HG03575 (cell line): Measurements from ENCODE around the gene ZNF532.

ENCODE experiments used
- ATAC-seq: cut with Tn5 transposase; IDR thresholded peaks from one replicate; pipeline ENCODE4 v1.9.1; 2021; ENCODE audit not compliant: unreplicated experiment, insufficient number of reproducible peaks, low FRiP score; ENCODE audit errors: extremely low read depth

Gene ZNF532

DNA sequence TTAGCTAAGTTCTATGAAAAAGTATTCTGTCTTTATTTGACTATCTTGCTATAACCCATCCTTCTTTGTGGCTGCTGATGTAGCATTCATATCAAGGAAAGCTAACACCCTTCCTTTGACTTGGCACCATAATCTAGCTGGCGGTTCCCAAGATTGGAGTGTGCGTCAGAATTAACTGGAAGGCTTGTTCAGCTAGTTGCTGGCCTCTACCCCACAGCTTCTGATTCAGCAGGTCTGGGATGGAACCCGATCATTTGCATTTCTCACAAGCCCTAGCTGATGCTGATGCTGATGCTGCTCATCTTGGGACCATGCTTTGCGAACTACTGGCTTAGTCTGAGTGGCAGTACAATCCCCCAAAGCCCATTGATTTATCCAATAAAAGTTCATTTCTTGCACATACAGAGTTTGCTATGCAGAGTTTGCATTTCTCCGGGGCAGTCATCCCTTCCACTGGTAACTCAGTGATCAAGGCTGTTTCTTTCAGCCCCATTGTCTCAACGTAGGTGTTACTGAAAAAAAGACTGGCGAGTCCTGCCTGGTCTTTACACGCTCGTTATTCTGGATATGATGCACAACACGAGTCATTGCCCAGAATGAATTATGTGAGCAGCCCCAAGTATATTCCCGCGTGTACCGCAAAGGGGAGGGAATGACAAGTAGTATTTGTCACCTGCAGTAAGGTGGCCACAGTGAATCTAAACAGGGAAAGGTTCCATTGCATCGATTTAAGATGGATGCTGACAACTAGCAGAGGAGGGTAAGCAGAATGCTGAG, 96.5 kb downstream of the ZNF532 start:
- ATAC-seq: no peak

DNA sequence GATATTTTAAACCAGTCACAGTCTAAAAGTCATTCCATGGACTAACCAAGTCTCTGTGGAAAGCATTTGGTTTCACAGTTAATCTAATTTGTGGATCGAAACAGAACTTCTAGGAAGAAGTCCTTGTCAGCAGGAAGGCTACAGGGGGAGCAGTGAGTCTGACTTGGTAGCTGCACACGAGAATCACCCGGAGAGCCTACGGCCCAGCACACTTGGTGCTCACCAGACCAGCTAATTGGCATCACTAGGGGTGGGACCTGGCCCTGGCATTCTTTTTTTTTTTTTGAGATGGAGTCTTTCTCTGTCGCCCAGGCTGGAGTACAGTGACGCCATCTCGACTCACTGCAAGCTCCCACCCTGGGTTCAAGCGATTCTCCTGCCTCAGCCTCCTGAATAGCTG, 97.7 kb downstream of the ZNF532 start:
- ATAC-seq: no peak

DNA sequence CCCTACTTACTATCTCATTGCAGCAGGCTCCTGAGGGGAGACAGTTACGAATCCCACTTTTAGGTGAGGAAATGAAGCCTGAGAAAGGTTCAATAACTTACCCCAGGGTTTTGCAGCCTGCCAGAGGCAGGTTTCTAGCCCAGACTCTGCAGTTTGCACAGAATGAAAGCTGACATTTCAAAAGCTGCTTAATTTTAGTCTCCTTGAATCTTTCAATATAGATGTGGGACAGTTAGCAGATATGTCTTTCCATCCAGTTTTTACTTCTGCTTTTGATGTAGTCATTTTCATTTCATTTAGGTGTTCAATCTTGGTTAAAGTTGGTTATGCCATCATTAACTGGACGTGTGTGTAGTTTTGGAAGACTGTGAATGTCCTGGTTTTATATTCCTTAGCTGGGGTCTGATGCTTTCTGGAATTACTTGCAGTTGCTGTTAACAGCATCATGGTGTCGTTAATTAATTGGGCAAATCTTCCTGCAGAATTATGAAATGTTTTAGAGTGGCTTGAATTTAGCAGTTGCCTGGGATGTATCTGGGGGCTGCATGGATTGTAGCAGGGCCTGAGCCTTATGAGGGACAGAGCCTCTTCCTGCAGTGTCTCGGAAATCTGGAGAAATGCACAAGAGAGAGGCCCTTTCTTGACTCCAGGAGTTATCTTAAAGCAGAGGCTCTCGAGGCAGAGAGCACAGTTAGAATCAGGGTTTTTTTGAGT, 100.8 kb downstream of the ZNF532 start:
- no peak for ATAC-seq

DNA sequence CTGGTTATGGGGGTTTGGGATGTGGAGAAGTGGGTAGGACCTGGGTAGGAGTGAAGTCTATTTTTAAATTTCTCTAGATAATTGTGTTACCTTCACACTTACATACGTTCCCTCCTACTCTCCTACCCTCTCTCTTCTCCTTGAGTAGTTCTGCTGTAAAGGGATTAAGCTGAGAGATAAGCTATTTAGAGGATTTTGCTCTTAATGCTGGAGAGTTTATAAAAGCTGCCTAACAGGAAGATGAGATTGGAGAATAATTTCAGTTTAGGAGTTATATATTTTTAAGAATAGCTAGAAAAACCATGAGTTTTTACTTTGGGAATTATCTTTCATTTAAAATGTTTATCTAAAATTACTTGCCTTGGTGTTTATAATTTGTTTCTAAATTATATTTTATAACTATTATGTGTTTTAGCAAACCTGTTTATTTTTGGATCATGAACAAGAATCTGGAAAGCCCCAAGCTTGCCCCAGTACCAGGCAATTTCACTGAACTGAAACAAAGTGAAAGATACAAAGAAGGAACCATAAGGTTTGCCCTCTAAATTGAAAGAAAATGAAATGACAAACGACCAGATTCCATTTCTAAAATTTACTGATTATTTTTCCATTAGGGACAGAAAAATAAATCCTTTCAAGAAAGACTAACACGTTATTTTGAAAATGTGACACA, 101.5 kb downstream of the ZNF532 start:
- no peak for ATAC-seq

DNA sequence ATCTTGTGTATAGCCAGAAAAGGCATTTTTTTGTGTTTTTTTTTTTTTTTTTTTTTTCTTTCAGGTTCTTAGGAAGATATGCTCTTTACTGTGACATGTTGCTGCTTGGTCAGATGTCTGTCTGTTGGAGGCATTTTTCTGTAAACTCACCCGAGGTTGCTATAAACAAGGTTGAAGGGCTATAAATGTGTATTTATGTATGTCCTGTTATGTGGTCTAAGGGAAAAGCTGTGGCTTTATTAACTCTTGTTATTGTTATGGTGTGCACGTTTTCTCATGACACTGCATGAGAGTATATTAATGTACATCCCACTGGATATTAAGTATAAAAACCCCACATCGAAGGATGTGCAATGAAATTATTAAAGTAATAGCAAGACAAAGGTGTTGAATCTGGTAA, 102.0 kb downstream of the ZNF532 start:
- ATAC-seq: no peak

DNA sequence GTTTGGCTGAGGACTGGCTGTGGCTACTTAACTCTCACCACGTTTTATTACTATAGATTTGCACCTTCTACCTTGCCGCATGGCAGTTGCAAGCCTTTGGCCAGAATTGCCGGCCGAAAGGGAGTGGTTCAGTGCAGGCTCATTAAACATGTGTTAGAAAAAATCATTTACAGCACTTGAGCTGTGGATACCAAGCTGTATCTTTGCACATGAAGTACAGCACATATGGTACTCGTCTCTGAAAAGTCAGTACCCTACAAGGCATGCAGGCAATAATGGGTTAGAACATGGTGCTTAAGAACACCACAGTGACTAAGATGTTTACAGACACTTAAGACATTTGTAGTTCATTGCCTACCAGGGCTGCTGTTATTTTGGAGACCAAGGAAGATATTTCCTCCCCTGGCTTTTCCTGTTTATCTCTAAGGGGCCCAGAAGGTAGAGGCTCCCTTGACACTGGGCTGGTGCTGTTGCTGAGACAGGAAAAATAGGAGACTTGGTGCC, 103.1 kb downstream of the ZNF532 start:
- ATAC-seq: no peak

DNA sequence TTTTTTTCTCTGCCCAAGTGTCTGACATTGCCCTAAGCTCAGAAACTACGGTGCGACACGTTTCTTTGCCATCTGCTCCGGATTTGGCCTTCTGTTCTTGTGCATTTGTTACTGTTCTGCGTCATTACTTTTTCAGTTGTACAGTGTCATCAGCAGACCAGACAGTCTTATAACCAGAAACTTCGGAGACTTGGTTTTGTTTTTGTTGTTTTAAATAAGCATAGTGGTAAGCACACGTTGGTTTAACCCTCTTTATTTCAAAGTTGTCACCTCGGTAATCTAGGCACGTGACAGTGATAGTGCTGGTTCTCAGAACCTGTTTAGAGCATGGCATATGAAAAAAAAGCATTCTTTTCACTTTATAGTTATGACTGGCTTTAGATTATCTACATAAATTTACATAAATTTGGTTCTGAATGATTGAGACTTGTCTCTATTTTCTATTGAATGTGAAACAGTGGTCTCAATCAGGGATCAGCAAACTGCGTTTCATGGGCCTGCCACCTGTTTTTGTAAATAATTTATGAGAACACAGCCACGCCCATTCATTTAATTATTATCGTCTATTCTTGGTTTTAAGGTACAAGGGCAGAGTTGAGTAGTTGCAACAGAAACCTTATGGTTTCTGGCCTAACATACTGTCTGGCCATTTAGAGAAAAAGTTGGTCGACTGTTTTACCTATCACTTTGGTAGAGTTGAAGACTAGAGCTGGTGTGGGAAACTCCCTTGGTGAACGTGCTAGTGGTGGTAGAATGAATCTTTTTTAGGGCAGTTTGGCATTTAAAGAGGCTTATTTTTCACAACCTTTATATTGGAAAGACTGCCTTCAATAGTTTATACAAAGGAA, 106.5 kb downstream of the ZNF532 start:
- ATAC-seq: peak; percentile 56

DNA sequence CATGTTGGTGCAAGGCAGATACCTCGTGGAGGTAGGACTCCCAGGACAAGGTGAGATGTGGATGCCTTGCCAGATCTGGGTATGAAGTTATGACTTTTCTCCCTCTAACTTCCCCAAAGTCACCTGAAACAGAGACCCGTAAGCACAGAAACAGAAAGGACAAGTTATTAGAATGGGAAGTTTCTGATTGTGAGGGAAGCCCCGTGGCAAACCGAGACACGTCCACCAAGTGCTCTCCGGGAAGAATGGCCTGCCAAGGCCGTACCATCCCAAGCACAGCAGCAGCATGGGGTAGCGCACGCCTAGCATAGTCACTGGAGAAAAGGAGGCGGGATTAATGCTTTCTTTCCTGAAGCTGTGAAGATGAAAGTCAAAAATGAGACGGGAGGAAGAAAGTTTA, 110.6 kb downstream of the ZNF532 start:
- no peak for ATAC-seq

DNA sequence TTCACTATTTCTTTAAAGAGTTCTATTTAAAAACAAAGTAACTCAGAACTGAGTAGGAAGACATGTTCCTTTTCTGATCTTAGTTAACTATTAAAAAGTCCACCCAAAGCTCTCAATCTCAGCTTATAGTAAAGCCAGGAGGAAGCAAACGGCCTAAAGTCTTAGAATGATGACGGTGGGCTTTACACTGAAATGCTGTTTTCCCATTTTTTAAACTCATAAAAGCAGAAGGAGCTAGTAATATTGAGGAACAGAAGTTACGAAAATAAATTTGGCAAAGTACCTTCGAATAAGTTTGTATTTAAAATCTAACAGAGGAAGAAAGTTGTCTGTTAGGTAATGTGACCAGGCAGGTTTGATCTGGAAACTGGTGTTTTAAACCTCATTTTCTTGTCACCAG, 111.1 kb downstream of the ZNF532 start:
- no peak for ATAC-seq

DNA sequence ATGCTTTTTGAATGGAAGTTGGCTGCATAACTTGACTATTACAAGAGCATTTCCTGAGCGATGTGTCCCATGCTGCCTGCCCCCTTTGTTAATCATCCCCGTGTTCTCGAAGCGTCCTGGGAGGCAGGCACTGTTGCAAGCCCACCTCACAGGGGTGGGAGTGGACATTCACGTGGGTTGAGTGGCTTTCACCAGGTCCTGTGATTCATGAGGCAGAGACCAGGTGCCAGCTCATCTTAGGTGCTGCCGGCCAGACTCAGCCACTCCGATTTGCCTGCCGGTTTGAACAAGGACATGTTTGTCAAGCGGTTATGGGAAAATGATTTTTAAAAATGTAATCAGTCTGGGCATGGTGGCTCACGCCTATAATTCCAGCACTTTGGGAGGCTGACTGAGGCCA, 112.5 kb downstream of the ZNF532 start:
- no peak for ATAC-seq

DNA sequence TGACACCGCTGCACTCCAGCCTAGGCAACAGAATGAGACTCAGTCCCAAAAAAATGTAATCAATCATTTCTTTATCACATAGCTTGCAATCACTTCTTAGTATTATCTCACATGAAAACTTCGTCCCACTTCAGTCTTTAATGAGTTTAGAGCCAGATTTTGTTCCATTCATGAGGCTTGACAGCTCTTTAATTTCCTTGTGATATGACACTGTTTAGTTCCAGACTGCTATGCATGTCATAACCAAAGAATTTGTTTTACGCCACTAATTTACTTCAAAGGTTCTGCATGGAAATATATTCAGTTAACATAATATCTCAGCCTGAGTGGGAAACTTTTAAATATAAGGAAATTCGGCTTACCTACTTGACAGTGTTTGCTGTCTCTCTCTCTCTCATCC, 113.1 kb downstream of the ZNF532 start:
- no peak for ATAC-seq

DNA sequence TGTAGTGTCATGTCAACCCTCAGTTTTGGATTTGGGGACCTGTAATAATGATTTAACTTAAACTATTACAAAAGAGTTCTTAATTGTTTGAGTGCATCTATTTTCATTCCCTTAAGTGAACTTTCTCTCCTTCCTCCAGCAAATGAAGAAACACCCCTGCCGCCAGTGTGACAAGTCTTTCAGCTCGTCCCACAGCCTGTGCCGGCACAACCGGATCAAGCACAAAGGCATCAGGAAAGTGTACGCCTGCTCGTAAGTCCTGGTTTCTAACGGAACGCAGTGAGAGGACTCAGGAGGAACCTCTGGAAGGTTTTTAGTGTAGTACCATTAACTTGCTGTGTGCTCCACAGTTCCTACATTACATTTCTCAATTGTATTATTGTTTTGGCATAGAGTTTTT, 114.2 kb downstream of the ZNF532 start:
- ATAC-seq: no peak

DNA sequence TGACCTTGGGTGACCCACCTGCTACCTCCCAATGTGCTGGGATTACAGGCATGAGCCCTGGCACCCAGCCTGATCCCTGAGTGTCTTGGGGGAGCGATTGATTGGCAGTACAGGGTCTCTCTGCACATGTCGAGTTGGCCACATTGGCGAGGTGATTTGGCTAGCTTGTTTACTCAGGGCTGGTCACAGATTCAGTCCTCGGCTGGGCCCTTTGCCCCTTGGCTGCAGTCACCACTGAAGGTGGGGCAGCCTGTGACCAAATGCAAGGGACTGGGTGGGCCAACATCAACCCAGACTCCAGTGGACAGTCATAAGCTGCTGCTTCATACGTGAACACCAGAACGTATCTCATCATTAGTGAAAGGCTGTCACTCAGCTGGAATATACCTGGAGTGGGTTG, 114.9 kb downstream of the ZNF532 start:
- ATAC-seq: no peak

DNA sequence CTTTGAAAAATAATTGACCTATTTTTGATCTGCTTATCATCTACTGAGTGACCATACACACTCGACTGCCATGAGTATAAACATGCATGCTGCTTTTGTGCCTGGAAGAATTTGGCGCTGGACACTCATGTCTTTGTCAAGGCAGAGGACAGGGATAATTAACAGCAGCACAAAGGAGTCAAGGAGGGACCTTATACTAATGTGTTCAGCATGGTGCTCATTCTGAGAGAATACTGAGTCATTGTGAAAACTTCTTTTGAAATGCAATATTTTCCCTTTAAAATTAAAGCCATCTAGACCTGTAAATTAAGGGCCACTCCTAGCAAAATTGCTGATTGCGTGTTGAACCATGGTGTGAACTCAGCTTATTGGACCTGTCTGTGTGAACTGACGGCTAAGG, 116.3 kb downstream of the ZNF532 start:
- no peak for ATAC-seq

DNA sequence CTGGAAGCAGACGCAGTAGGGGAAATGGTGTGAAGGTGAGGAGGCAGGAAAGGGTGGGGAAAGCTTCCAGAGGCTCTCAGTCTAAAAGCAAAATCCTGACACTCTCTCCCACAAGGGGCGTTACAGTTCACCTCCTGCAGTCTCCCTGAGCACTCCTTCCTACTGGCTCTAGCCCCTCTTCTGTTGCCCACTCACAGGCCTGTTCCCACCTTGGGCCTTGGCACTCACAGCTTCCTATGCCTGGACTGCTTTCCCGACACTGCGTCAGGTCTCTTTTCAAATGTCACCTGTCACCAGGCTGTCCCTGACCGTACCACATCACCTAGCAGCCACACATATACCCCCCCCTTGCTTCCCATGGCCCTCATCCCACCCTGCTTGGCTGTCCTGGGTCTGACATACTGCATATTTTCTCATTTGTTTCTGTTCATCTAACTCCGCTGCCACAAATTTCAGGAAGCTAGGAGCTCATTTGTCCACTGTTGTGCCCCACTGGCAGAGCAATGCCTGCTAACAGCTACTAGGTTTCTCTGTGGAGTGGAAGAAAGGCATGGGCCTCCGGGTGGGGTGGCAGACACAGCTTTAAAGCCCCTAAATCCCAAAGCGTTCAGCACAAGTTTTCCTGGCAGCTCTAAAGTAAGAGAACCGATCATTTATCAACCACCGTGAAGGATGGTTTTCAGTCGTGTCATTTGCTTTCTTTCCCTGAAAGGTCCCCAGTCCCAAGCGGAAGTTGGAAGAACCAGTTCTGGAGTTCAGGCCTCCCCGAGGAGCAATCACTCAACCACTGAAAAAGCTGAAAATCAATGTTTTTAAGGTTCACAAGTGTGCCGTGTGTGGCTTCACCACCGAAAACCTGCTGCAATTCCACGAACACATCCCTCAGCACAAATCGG, 118.8 kb downstream of the ZNF532 start:
- ATAC-seq: no peak

DNA sequence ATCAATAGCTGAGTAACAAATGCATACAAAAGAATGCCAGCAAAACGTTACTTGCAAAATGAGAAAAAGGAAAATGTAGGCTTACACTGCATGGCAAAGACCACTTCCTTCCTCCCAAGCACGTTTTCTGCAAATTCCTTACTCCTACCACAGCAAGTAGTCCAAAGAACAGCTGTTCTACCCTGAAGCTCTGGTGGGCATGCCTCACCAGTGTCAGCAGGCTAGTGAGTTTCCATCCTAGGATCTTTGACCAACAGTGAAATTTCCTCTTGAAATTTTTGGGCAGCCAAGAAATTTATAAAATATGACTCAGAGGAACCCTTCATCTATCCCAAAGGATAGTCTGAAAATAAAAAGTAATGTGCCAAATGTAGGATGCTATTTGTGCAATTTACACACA, 123.9 kb downstream of the ZNF532 start:
- no peak for ATAC-seq

DNA sequence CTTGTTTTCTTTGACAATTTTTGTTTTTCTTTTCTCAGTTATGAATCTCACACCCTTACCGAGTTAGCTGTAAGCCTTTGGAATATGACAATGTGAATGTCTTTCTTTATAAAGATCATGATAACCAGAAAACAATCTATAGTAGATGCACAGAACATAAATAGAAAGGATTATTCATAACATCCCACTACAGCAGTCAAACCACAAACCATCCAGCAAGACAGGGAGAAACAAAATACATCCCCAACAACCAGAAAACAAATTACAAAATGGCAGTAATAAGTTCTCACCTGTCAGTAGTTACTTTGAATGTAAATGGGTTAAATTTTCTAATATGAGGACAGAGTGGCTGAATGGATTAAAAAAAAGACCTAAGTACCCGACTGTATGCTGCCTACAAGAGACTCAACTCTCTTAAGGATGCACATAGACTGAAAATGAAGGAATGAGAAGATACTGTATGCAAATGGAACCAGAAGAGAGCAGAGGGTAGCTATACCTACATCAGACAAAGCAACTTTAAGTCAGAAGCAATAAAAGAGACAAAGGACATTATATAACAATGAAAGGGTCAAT, 124.6 kb downstream of the ZNF532 start:
- no peak for ATAC-seq

DNA sequence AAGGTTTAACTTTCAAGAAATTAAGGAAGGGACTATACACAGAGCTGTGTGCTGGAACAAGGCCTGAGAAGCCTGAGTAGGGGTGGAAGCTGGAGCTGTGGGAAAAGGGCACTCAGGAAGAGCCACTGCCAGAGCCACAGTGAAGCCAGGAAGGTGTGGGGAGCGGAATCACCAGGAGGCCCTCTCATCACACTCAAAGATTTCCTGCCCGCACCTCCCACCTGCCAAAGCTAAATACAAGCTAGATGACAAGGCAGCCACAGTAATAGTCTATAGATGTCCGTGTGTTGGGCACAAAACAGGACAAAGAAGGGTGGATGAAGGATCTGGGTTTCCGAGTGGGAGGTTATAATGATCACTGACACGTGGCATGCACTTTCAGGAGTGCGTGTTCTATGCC, 126.0 kb downstream of the ZNF532 start:
- ATAC-seq: no peak
